H1 (cell line): ENCODE data around the gene KLHL29. TPM values are rescaled to one million over a fixed set of nuclear protein-coding genes. Genes with fewer than 3 reads are reported as not detected.

Source experiments
- CTCF ChIA-PET: fragments of 300-600 bp; sonication (Branson Sonifier 250); formaldehyde crosslinking; loops from one replicate; lab custom pipeline; 2021; ENCODE audit not compliant: partially characterized antibody; lab: Charles Lee
- POLR2A ChIA-PET: fragments of 300-600 bp; sonication (Branson Sonifier 250); formaldehyde crosslinking; loops from one replicate; lab custom pipeline; 2021; ENCODE audit warnings: inconsistent platforms; ENCODE audit not compliant: partially characterized antibody; lab: Charles Lee
- DNase-seq, 2 experiments: peaks; one replicate each; pipeline versions ENCODE4 v3.0.0 to v3.0.0-alpha.2; 2010 to 2022; ENCODE audit warnings: low spot score in 2 of 2, low read depth in 1 of 2, mixed read lengths in 1 of 2
- FAIRE-seq: peaks from 2 replicates; lab custom pipeline; 2011; peaks lifted over from hg19 to GRCh38; lab: Jason Lieb, UNC
- H2AFZ ChIP-seq: 2 replicates; pipeline ENCODE4 v1.8.1; 2012; ENCODE audit warnings: low read length, inconsistent platforms
- H2AK5ac ChIP-seq: 2 replicates; pipeline ENCODE4 v1.6.1; 2013; ENCODE audit warnings: low read depth, low read length
- H2BK120ac ChIP-seq: replicated peaks from 2 replicates; pipeline ENCODE3; 2013; ENCODE audit warnings: low read depth, low read length, inconsistent platforms
- H2BK12ac ChIP-seq: 2 replicates; pipeline ENCODE4 v1.6.1; 2013; ENCODE audit warnings: low read depth, low read length
- H2BK15ac ChIP-seq: 2 replicates; pipeline ENCODE4 v1.6.1; 2013; ENCODE audit warnings: low read length
- H2BK20ac ChIP-seq: 2 replicates; pipeline ENCODE4 v1.6.1; 2013; ENCODE audit warnings: low read length
- H2BK5ac ChIP-seq: 2 replicates; pipeline ENCODE4 v1.6.1; 2013; ENCODE audit warnings: low read depth, low read length
- H3K14ac ChIP-seq: 2 replicates; pipeline ENCODE4 v1.6.1; 2013; ENCODE audit warnings: inconsistent platforms; ENCODE audit not compliant: insufficient read length
- H3K18ac ChIP-seq: 2 replicates; pipeline ENCODE4 v1.6.1; 2013; ENCODE audit warnings: low read length; ENCODE audit errors: extremely low read depth
- H3K23ac ChIP-seq: 2 replicates; pipeline ENCODE4 v1.6.1; 2013; ENCODE audit warnings: inconsistent platforms; ENCODE audit not compliant: insufficient read length
- H3K23me2 ChIP-seq: 2 replicates; pipeline ENCODE4 v1.6.1; 2013; ENCODE audit warnings: low read depth, low read length
- H3K27ac ChIP-seq: 2 replicates; pipeline ENCODE4 v1.6.1; 2011; ENCODE audit warnings: low read depth, low read length, inconsistent platforms
- H3K27me3 ChIP-seq, 4 experiments: replicated peaks in 1 of 4; 1 replicate in 1 of 4; 2 replicates in 3 of 4; pipeline versions ENCODE4 v1.6.1 to v1.8.1; 2011 to 2013; ENCODE audit warnings: low read length in 3 of 4, mild to moderate bottlenecking in 3 of 4, inconsistent platforms in 2 of 4, mixed read lengths in 2 of 4, moderate library complexity in 1 of 4; ENCODE audit not compliant: control insufficient read depth in 3 of 4, insufficient read depth in 3 of 4; ENCODE audit errors: extremely low read depth in 1 of 4
- H3K36me3 ChIP-seq, 4 experiments: 2 replicates each; pipeline versions ENCODE4 v1.6.1 to v1.8.1; 2011 to 2013; ENCODE audit warnings: mild to moderate bottlenecking in 4 of 4, low read length in 3 of 4, moderate library complexity in 2 of 4, control low read depth in 1 of 4, inconsistent platforms in 1 of 4; ENCODE audit not compliant: insufficient read depth in 4 of 4, control insufficient read depth in 2 of 4
- H3K4ac ChIP-seq: replicated peaks from 2 replicates; pipeline ENCODE3; 2013; ENCODE audit warnings: low read length, low read depth, mixed read lengths, inconsistent platforms; ENCODE audit not compliant: insufficient read length
- H3K4me1 ChIP-seq, 4 experiments: replicated peaks in 1 of 4; 1 replicate in 1 of 4; 2 replicates in 3 of 4; pipeline versions ENCODE4 v1.6.1 to v1.8.1; 2011 to 2013; ENCODE audit warnings: low read length in 3 of 4, inconsistent platforms in 2 of 4, mixed read lengths in 1 of 4; ENCODE audit not compliant: insufficient read depth in 4 of 4, control insufficient read depth in 3 of 4
- H3K4me2 ChIP-seq, 2 experiments: 2 replicates each; pipeline versions ENCODE4 v1.6.1 to v1.8.1; 2011 to 2013; ENCODE audit warnings: low read depth in 2 of 2, low read length in 2 of 2, control low read depth in 1 of 2, inconsistent platforms in 1 of 2, mild to moderate bottlenecking in 1 of 2; ENCODE audit not compliant: insufficient read depth in 1 of 2
- H3K4me3 ChIP-seq, 4 experiments: fragments of 200-600, 300-600 bp in 1 of 4; sonication (generic), shearing (Covaris generic), sonication (Bioruptor Twin) in 1 of 4; 2 replicates each; pipeline versions ENCODE4 v1.5.1 to v1.8.1; 2011 to 2016; ENCODE audit warnings: low read length in 4 of 4, low read depth in 3 of 4, control low read depth in 2 of 4, inconsistent platforms in 2 of 4, mild to moderate bottlenecking in 2 of 4, mixed read lengths in 1 of 4, moderate library complexity in 1 of 4; ENCODE audit not compliant: insufficient read depth in 2 of 4; ENCODE audit errors: extremely low read depth in 1 of 4
- H3K56ac ChIP-seq: replicated peaks from 2 replicates; pipeline ENCODE3; 2013; ENCODE audit warnings: low read depth, mild to moderate bottlenecking, mixed read lengths, low read length, inconsistent platforms; ENCODE audit not compliant: insufficient read length
- H3K79me1 ChIP-seq: 2 replicates; pipeline ENCODE4 v1.6.1; 2013; ENCODE audit warnings: low read depth, low read length, control low read depth
- H3K79me2 ChIP-seq, 2 experiments: 2 replicates each; pipeline versions ENCODE4 v1.6.1 to v1.8.1; 2012 to 2013; ENCODE audit warnings: low read length in 2 of 2, mild to moderate bottlenecking in 2 of 2, inconsistent platforms in 1 of 2; ENCODE audit not compliant: insufficient read depth in 2 of 2, control insufficient read depth in 1 of 2
- H3K9ac ChIP-seq, 4 experiments: replicated peaks in 1 of 4; 1 replicate in 1 of 4; 2 replicates in 3 of 4; pipeline versions ENCODE4 v1.6.1 to v1.8.1; 2011 to 2013; ENCODE audit warnings: low read depth in 3 of 4, low read length in 3 of 4, control low read depth in 2 of 4, mild to moderate bottlenecking in 2 of 4, moderate library complexity in 2 of 4, inconsistent platforms in 1 of 4; ENCODE audit errors: extremely low read depth in 1 of 4
- H3K9me3 ChIP-seq, 2 experiments: 2 replicates each; pipeline versions ENCODE4 v1.6.1 to v1.8.1; 2012 to 2013; ENCODE audit warnings: mild to moderate bottlenecking in 2 of 2, moderate library complexity in 2 of 2, control low read depth in 1 of 2, inconsistent platforms in 1 of 2, low read depth in 1 of 2, low read length in 1 of 2, mixed read lengths in 1 of 2; ENCODE audit not compliant: insufficient read depth in 2 of 2
- H4K20me1 ChIP-seq, 2 experiments: replicated peaks in 1 of 2; 2 replicates each; pipeline versions ENCODE3 to v1.8.1; 2011 to 2013; ENCODE audit warnings: inconsistent platforms in 2 of 2, low read length in 2 of 2, mild to moderate bottlenecking in 1 of 2; ENCODE audit not compliant: insufficient read depth in 2 of 2, control insufficient read depth in 1 of 2
- H4K5ac ChIP-seq: 2 replicates; pipeline ENCODE4 v1.6.1; 2013; ENCODE audit warnings: low read length, low read depth, mixed read lengths, inconsistent platforms; ENCODE audit not compliant: insufficient read length
- H4K8ac ChIP-seq: 2 replicates; pipeline ENCODE4 v1.8.0; 2013; ENCODE audit warnings: mild to moderate bottlenecking, moderate library complexity, low read length, inconsistent platforms; ENCODE audit not compliant: insufficient read depth; ENCODE audit errors: extremely low read depth
- H4K91ac ChIP-seq: replicated peaks from 2 replicates; pipeline ENCODE3; 2013; ENCODE audit warnings: low read length, mixed read lengths, inconsistent platforms; ENCODE audit not compliant: insufficient read length
- JUND ChIP-seq: IDR thresholded peaks from 2 replicates; pipeline ENCODE4 v1.6.1; 2011; ENCODE audit warnings: mild to moderate bottlenecking, improper control_type of control experiment, low read length
- MAX ChIP-seq: IDR thresholded peaks from 2 replicates; pipeline ENCODE4 v1.6.1; 2012; ENCODE audit warnings: inconsistent platforms
- POU5F1 ChIP-seq: IDR thresholded peaks from 2 replicates; pipeline ENCODE4 v1.6.1; 2011; ENCODE audit warnings: low read depth, mild to moderate bottlenecking, low read length, moderate library complexity
- RAD21 ChIP-seq, 2 experiments: IDR thresholded peaks in 1 of 2; conservative IDR thresholded peaks in 1 of 2; 2 replicates each; pipeline ENCODE4 v1.6.1; 2011; ENCODE audit warnings: low read depth in 2 of 2, low read length in 2 of 2, improper control_type of control experiment in 1 of 2, inconsistent platforms in 1 of 2, mild to moderate bottlenecking in 1 of 2, moderate library complexity in 1 of 2
- RBBP5 ChIP-seq: IDR thresholded peaks from 2 replicates; pipeline ENCODE4 v1.7.1; 2012; ENCODE audit warnings: low read depth, mild to moderate bottlenecking, inconsistent platforms, low read length, moderate library complexity, borderline replicate concordance
- SIX5 ChIP-seq: IDR thresholded peaks from 2 replicates; pipeline ENCODE4 v1.6.1; 2011; ENCODE audit warnings: mild to moderate bottlenecking, low read depth, low read length
- SP1 ChIP-seq: IDR thresholded peaks from 2 replicates; pipeline ENCODE4 v1.6.1; 2011; ENCODE audit warnings: low read depth, low read length
- SP4 ChIP-seq: IDR thresholded peaks from 2 replicates; pipeline ENCODE4 v1.6.1; 2012; ENCODE audit warnings: low read length, inconsistent platforms
- SUZ12 ChIP-seq: fragments of 200-600 bp; sonication (generic); IDR thresholded peaks from 2 replicates; pipeline ENCODE4 v1.6.1; 2012; ENCODE audit warnings: mild to moderate bottlenecking, inconsistent platforms, low read length, moderate library complexity, mixed read lengths
- USF2 ChIP-seq: IDR thresholded peaks from 2 replicates; pipeline ENCODE4 v1.6.1; 2011; ENCODE audit warnings: low read length, improper control_type of control experiment
- whole genome bisulfite sequencing, 2 experiments: shearing (Covaris generic) in 1 of 2; methylation state at CpG; one replicate each; pipeline versions ENCODE4 v1.1.6 to v1.1.7; 2013 to 2015; ENCODE audit warnings: low lambda C conversion rate in 2 of 2, mixed read lengths in 2 of 2, inconsistent platforms in 1 of 2, low coverage in 1 of 2, missing lambda C conversion rate in 1 of 2; ENCODE audit not compliant: insufficient replicate concordance in 2 of 2, insufficient coverage in 1 of 2, insufficient read length in 1 of 2; ENCODE audit errors: extremely low coverage in 1 of 2, missing lambda C conversion rate in 1 of 2; 5-methylcytosine and 5-hydroxymethylcytosine counted together
- polyA plus RNA-seq, 7 experiments: library from polyadenylated mRNA; depleted of rRNA in 3 of 7; stranded (reverse) in 5 of 7; unstranded in 2 of 7; fragments of >200 nt in 5 of 7; fragments of 200-250 nt in 2 of 7; gene quantifications; 1 replicate in 5 of 7; 2 replicates in 1 of 7; 4 replicates in 1 of 7; pipeline versions ENCODE4 v1.2.1 to v1.2.3, GENCODE V29; 2011 to 2013; ENCODE audit warnings: missing spikeins in 2 of 7, mixed read lengths in 2 of 7
- total RNA-seq: library from RNA; stranded (reverse); fragmentation: NEBNext Ultra II Directional; extraction: Animal tissue kit (Norgen Biotek cat#: 25700); gene quantifications from 2 replicates; pipeline ENCODE4 v1.2.1, GENCODE V29; 2021

The KLHL29 gene
- total and polyA plus RNA-seq, 2 of the 8 experiments (the other 6 are each of a cell fraction or from before 2014, with no cell fraction given), result 1.1 to 4.7 TPM

- Histone ChIP-seq H4K8ac (no peak overlapping the region), H3K4me3 (no peak overlapping the region), H3K79me1 (no peaks in the 10 kb centered on the region; the same call in 1 of the 2 replicates), H3K18ac (no peak overlapping the region), H3K4ac (no peak overlapping the region), H2BK12ac (no peak overlapping the region), H4K5ac (no peak overlapping the region), H3K4me2 (no peak overlapping the region), H2BK5ac (no peak overlapping the region), H3K23me2 (no peaks in the 10 kb centered on the region; the same call in 1 of the 2 replicates), H3K56ac (no peak overlapping the region), H2BK15ac (no peak overlapping the region), H3K27ac (no peak overlapping the region), H2AK5ac (no peak overlapping the region), H3K4me1 (peaks cover 0 to 5% (median 1%) of the 10 kb centered on the region in 4 experiments; a peak in 3 of 7 replicates), H2BK20ac (no peak overlapping the region), H3K79me2 (no peaks in the 10 kb centered on the region), H3K14ac (no peak overlapping the region), H3K27me3 (no peaks in the 10 kb centered on the region), H4K91ac (no peak overlapping the region), H3K9ac (no peak overlapping the region), H2BK120ac (no peak overlapping the region), H2AFZ (no peak overlapping the region), H3K23ac (no peak overlapping the region), H3K36me3 (no peaks in the 10 kb centered on the region), H3K9me3 (no peaks in the 10 kb centered on the region), H4K20me1 (no peaks in the 10 kb centered on the region)
- CTCF ChIA-PET, result no interaction called here
- POLR2A ChIA-PET, result no interaction called here
- no peak for FAIRE-seq
- 85% methylated on average over 5 of the region's 5 CpGs; no CpG with 5 or more reads in 1 of the 2 experiments for WGBS, 2 experiments
- TF ChIP-seq USF2 (no peak), POU5F1 (no peak), JUND (no peak), MAX (no peak), SUZ12 (no peak), RBBP5 (no peak), SP4 (no peak), SIX5 (no peak), RAD21 (IDR thresholded peaks at IDR 0.05 in 1 of 2, conservative IDR thresholded peaks at IDR 0.05 in 1 of 2; ENCODE audit: low read depth in 2 of 2, low read length in 2 of 2) (no peak), SP1 (no peak)
- no peak for DNase-seq
These were observed 166.9 kb downstream of the KLHL29 start for GRCh38 chr2:23551875-23552274.
